ENCODE results near the gene ERBB4.
"Not testable (repeated sequence)": the region's sequence is repeated elsewhere in the genome, so short reads cannot be mapped to it uniquely, and the experiment has no call there.

The ERBB4 gene

DNA sequence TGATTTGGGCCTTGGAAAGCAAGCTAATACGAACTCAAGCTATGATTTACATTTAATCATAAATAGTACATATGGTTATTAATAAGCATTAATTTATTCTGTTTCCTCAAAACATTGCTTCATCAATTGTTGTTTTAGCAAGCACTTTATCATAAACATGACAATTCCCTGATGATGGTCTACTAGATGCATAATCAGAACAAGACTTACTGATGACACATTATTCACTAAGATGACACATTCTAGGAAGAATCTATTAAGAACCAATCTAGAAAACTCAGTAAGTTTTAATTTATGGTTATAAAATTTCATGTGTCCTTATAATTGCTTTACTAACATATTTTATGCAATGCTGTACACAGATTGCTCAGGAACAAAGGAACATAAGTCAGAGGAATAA, 815.2 kb downstream of the ERBB4 start:
- Histone ChIP-seq H2BK5ac (ENCODE audit: low read length) (no peak overlapping the region), H4K8ac (ENCODE audit: low read depth, low read length) (no peak overlapping the region), H3K27me3 (ENCODE audit: control insufficient read depth in 3 of 3, insufficient read depth in 3 of 3, low read depth in 1 of 3, low read length in 3 of 3) (no peaks in the 10 kb centered on the region), H2AFZ (ENCODE audit: low read length) (no peak overlapping the region), H3K4me2 (ENCODE audit: insufficient read depth, low read length, poor library complexity, severe bottlenecking) (no peak overlapping the region), H3K4me1 (ENCODE audit: control insufficient read depth in 2 of 2, insufficient read depth in 1 of 2, low read depth in 1 of 2, low read length in 2 of 2) (no peaks in the 10 kb centered on the region), H4K91ac (ENCODE audit: low read depth, low read length, poor library complexity) (no peak overlapping the region), H3K18ac (ENCODE audit: low read length) (no peak overlapping the region), H3K9me3 (replicated peaks in 1 of 2; ENCODE audit: control insufficient read depth in 2 of 2, insufficient read depth in 1 of 2, low read depth in 1 of 2, low read length in 2 of 2) (no peaks in the 10 kb centered on the region), H3K79me1 (ENCODE audit: low read depth, low read length) (no peaks in the 10 kb centered on the region), H2BK15ac (ENCODE audit: low read length) (no peak overlapping the region), H3K9ac (ENCODE audit: low read depth, low read length, poor library complexity) (no peak overlapping the region), H3K23ac (ENCODE audit: low read depth, low read length, poor library complexity) (no peak overlapping the region), H3K27ac (replicated peaks; ENCODE audit: low read length) (no peak overlapping the region), H3K4me3 (ENCODE audit: low read length in 2 of 2) (no peak overlapping the region), H2BK120ac (ENCODE audit: low read depth, low read length) (no peak overlapping the region), H2BK12ac (ENCODE audit: low read length) (no peak overlapping the region), H3K4ac (ENCODE audit: low read length) (no peak overlapping the region), H3K14ac (ENCODE audit: low read length) (no peak overlapping the region), H3K36me3 (replicated peaks in 1 of 2; ENCODE audit: control insufficient read depth in 2 of 2, insufficient read depth in 2 of 2, low read length in 2 of 2) (no peaks in the 10 kb centered on the region), H2AK5ac (ENCODE audit: low read depth, low read length) (no peak overlapping the region)
- no peak for DNase-seq (ENCODE audit: low spot score)
- WGBS, 2 donors (ENCODE audit: extremely low coverage in 2 of 2, insufficient read length in 2 of 2, insufficient replicate concordance in 1 of 2) = no CpG with 5 or more reads among the region's 1 CpG

DNA sequence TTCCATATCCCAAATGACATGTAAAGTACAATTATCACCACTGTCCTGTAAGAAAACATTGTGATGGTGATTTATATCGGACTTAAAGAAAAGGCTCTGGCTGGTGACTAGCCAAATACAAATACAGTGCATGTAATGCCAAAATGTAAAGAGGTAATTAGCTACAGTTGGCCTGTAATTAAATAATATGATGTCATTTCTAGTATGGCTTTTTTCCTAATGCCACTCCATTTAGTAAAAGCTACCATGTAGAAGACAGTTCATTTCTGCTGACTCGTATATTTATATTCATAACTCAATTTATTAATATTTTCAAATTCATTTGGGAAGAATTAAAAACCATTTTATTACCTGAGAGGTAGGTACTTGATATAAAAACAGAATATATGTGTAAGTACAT, 815.7 kb downstream of the ERBB4 start:
- Histone ChIP-seq H4K8ac (ENCODE audit: low read depth, low read length) (no peak overlapping the region), H2AFZ (ENCODE audit: low read length) (no peak overlapping the region), H3K23ac (ENCODE audit: low read depth, low read length, poor library complexity) (no peak overlapping the region), H2BK12ac (ENCODE audit: low read length) (no peak overlapping the region), H2AK5ac (ENCODE audit: low read depth, low read length) (no peak overlapping the region), H3K14ac (ENCODE audit: low read length) (no peak overlapping the region), H3K4me1 (ENCODE audit: control insufficient read depth in 2 of 2, insufficient read depth in 1 of 2, low read depth in 1 of 2, low read length in 2 of 2) (no peaks in the 10 kb centered on the region), H3K4ac (ENCODE audit: low read length) (no peak overlapping the region), H2BK15ac (ENCODE audit: low read length) (no peak overlapping the region), H3K79me1 (ENCODE audit: low read depth, low read length) (no peaks in the 10 kb centered on the region), H2BK120ac (ENCODE audit: low read depth, low read length) (no peak overlapping the region), H3K9me3 (replicated peaks in 1 of 2; ENCODE audit: control insufficient read depth in 2 of 2, insufficient read depth in 1 of 2, low read depth in 1 of 2, low read length in 2 of 2) (no peaks in the 10 kb centered on the region), H2BK5ac (ENCODE audit: low read length) (no peak overlapping the region), H3K36me3 (replicated peaks in 1 of 2; ENCODE audit: control insufficient read depth in 2 of 2, insufficient read depth in 2 of 2, low read length in 2 of 2) (no peaks in the 10 kb centered on the region), H3K9ac (ENCODE audit: low read depth, low read length, poor library complexity) (no peak overlapping the region), H3K4me3 (ENCODE audit: low read length in 2 of 2) (no peak overlapping the region), H3K18ac (ENCODE audit: low read length) (no peak overlapping the region), H3K4me2 (ENCODE audit: insufficient read depth, low read length, poor library complexity, severe bottlenecking) (no peak overlapping the region), H4K91ac (ENCODE audit: low read depth, low read length, poor library complexity) (no peak overlapping the region), H3K27me3 (ENCODE audit: control insufficient read depth in 3 of 3, insufficient read depth in 3 of 3, low read depth in 1 of 3, low read length in 3 of 3) (no peaks in the 10 kb centered on the region), H3K27ac (replicated peaks; ENCODE audit: low read length) (no peak overlapping the region)
- DNase-seq (ENCODE audit: low spot score) = no peak
- no CpG with 5 or more reads among the region's 2 CpGs for WGBS, 2 donors (ENCODE audit: extremely low coverage in 2 of 2, insufficient read length in 2 of 2, insufficient replicate concordance in 1 of 2)

DNA sequence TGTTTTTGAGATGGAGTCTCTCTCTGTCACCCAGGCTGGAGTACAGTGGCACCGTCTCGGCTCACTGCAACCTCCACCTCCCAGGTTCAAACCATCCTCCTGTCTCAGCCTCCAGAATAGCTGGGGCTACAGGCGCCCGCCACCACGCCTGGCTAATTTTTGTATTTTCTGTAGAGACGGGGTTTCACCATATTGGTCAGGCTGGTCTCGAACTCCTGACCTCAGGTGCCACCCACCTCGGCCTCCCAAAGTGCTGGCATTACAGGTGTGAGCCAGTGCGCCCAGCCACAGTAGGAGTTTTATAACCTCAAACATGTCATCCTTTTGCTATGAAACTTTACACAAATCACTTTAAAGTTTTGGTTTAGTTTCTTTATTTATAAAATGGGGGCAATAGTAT, 816.7 kb downstream of the ERBB4 start:
- not testable (repeated sequence) for H4K91ac ChIP-seq (ENCODE audit: low read depth, low read length, poor library complexity); H2AFZ ChIP-seq (ENCODE audit: low read length); H3K9me3 ChIP-seq (replicated peaks in 1 of 2; ENCODE audit: control insufficient read depth in 2 of 2, insufficient read depth in 1 of 2, low read depth in 1 of 2, low read length in 2 of 2); H2BK12ac ChIP-seq (ENCODE audit: low read length); DNase-seq (ENCODE audit: low spot score); H3K14ac ChIP-seq (ENCODE audit: low read length); H3K27me3 ChIP-seq (ENCODE audit: control insufficient read depth in 3 of 3, insufficient read depth in 3 of 3, low read depth in 1 of 3, low read length in 3 of 3); H2BK15ac ChIP-seq (ENCODE audit: low read length); H3K9ac ChIP-seq (ENCODE audit: low read depth, low read length, poor library complexity); H2AK5ac ChIP-seq (ENCODE audit: low read depth, low read length); H4K8ac ChIP-seq (ENCODE audit: low read depth, low read length); H3K23ac ChIP-seq (ENCODE audit: low read depth, low read length, poor library complexity); H3K4me1 ChIP-seq (ENCODE audit: control insufficient read depth in 2 of 2, insufficient read depth in 1 of 2, low read depth in 1 of 2, low read length in 2 of 2); H2BK120ac ChIP-seq (ENCODE audit: low read depth, low read length); H3K27ac ChIP-seq (replicated peaks; ENCODE audit: low read length); H3K4ac ChIP-seq (ENCODE audit: low read length); H3K18ac ChIP-seq (ENCODE audit: low read length); H3K79me1 ChIP-seq (ENCODE audit: low read depth, low read length); H3K4me3 ChIP-seq (ENCODE audit: low read length in 2 of 2); H3K36me3 ChIP-seq (replicated peaks in 1 of 2; ENCODE audit: control insufficient read depth in 2 of 2, insufficient read depth in 2 of 2, low read length in 2 of 2); H2BK5ac ChIP-seq (ENCODE audit: low read length); H3K4me2 ChIP-seq (ENCODE audit: insufficient read depth, low read length, poor library complexity, severe bottlenecking)
- WGBS, 2 donors (ENCODE audit: extremely low coverage in 2 of 2, insufficient read length in 2 of 2, insufficient replicate concordance in 1 of 2) = no CpG with 5 or more reads among the region's 9 CpGs

DNA sequence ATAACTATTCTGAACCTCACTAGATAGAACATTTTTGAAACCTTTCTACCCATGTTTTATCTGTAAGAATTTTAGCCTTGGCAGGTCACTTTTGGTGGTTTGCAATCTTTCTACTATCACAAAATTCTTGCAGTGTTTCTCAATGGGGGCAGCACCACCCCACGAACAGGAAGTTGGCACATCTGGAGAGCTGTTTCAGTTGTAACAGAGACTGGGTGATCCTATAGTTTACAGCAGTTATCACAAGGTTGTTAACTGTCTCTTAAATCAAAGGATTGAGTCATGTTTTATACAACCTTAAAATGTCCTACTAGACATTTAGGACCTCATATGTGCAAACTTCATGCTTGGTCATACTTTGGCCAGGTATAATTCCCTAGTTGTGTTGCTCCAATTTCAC, 829.2 kb downstream of the ERBB4 start:
- no peak overlapping the region for H3K23ac ChIP-seq (ENCODE audit: low read depth, low read length, poor library complexity)
- H2AK5ac ChIP-seq (ENCODE audit: low read depth, low read length) = no peak overlapping the region
- no peaks in the 10 kb centered on the region for H3K36me3 ChIP-seq (replicated peaks in 1 of 2; ENCODE audit: control insufficient read depth in 2 of 2, insufficient read depth in 2 of 2, low read length in 2 of 2)
- H3K4me3 ChIP-seq (ENCODE audit: low read length in 2 of 2) = no peak overlapping the region
- no peak overlapping the region for H3K27ac ChIP-seq (replicated peaks; ENCODE audit: low read length)
- no peak overlapping the region for H2BK120ac ChIP-seq (ENCODE audit: low read depth, low read length)
- no peak overlapping the region for H3K4ac ChIP-seq (ENCODE audit: low read length)
- no peak overlapping the region for H3K9ac ChIP-seq (ENCODE audit: low read depth, low read length, poor library complexity)
- H4K91ac ChIP-seq (ENCODE audit: low read depth, low read length, poor library complexity) = no peak overlapping the region
- peaks cover 0 to 5% of the 10 kb centered on the region in 2 donors for H3K9me3 ChIP-seq (replicated peaks in 1 of 2; ENCODE audit: control insufficient read depth in 2 of 2, insufficient read depth in 1 of 2, low read depth in 1 of 2, low read length in 2 of 2)
- WGBS, 2 donors (ENCODE audit: extremely low coverage in 2 of 2, insufficient read length in 2 of 2, insufficient replicate concordance in 1 of 2) = no CpG with 5 or more reads among the region's 1 CpG
- no peak overlapping the region for H3K18ac ChIP-seq (ENCODE audit: low read length)
- H2BK5ac ChIP-seq (ENCODE audit: low read length) = no peak overlapping the region
- no peak overlapping the region for H2AFZ ChIP-seq (ENCODE audit: low read length)
- no peak overlapping the region for H3K4me2 ChIP-seq (ENCODE audit: insufficient read depth, low read length, poor library complexity, severe bottlenecking)
- no peak overlapping the region for H2BK12ac ChIP-seq (ENCODE audit: low read length)
- H3K27me3 ChIP-seq (ENCODE audit: control insufficient read depth in 3 of 3, insufficient read depth in 3 of 3, low read depth in 1 of 3, low read length in 3 of 3) = no peaks in the 10 kb centered on the region
- DNase-seq (ENCODE audit: low spot score) = no peak
- no peak overlapping the region for H3K14ac ChIP-seq (ENCODE audit: low read length)
- no peak overlapping the region for H4K8ac ChIP-seq (ENCODE audit: low read depth, low read length)
- no peak overlapping the region for H2BK15ac ChIP-seq (ENCODE audit: low read length)
- H3K4me1 ChIP-seq (ENCODE audit: control insufficient read depth in 2 of 2, insufficient read depth in 1 of 2, low read depth in 1 of 2, low read length in 2 of 2) = no peaks in the 10 kb centered on the region
- no peaks in the 10 kb centered on the region for H3K79me1 ChIP-seq (ENCODE audit: low read depth, low read length)

All from neuronal stem cell (in vitro differentiated cells).